ENCODE results near the gene BCDIN3D. TPM values are rescaled to one million over a fixed set of nuclear protein-coding genes. Genes with fewer than 3 reads are reported as not detected.

The BCDIN3D gene
- total RNA-seq, 1 experiment from 2014 or later, result 3.3 TPM

GRCh38 chr12:49872781-49873181, 29.9 kb upstream of the BCDIN3D start:
- TF ChIP-seq CTCF (conservative IDR thresholded peaks at IDR 0.05), result no peak
- H3K4me1 Mint-ChIP-seq, result peaks cover 2 to 4% of the 10 kb centered on the region in 2 experiments
- no peak overlapping the region for H3K27ac ChIP-seq (ENCODE audit: insufficient read length, low read depth, low read length)

More at GRCh38 chr12:49872781-49873181, 29.9 kb upstream of the BCDIN3D start:
- H3K79me2 ChIP-seq (ENCODE audit: insufficient read depth, low read length), result no peaks in the 10 kb centered on the region
- no peak overlapping the region for H3K9ac ChIP-seq (ENCODE audit: extremely low read depth, insufficient read length, low read length)
- Mint-ChIP-seq H3K4me3 (no peak overlapping the region), H3K36me3 (ENCODE audit: insufficient read depth in 1 of 3, low read depth in 3 of 3) (no peaks in the 10 kb centered on the region; a peak in 1 of 7 replicates), H3K27me3 (ENCODE audit: low read depth) (peaks cover 2% of the 10 kb centered on the region), H3K27ac (no peak overlapping the region), H3K9me3 (peaks cover under 1 to 2% of the 10 kb centered on the region in 2 experiments; a peak in 3 of 5 replicates)
- WGBS (ENCODE audit: extremely low coverage, insufficient read length, low lambda C conversion rate), result no CpG with 5 or more reads among the region's 6 CpGs
- no peaks in the 10 kb centered on the region for H3K9me3 ChIP-seq (ENCODE audit: control insufficient read depth, low read depth, low read length)
- peak; percentile 24 for DNase-seq
- H2BK15ac ChIP-seq (ENCODE audit: low read depth, low read length), result no peak overlapping the region
- no peak overlapping the region for H3K18ac ChIP-seq (ENCODE audit: insufficient read length, low read depth, low read length)
- H4K8ac ChIP-seq (replicated peaks; ENCODE audit: insufficient read length, low read depth, low read length), result no peak overlapping the region
- no peak overlapping the region for H2BK20ac ChIP-seq (ENCODE audit: low read depth, low read length, poor library complexity, severe bottlenecking)
- no peak overlapping the region for H3K4me2 ChIP-seq (ENCODE audit: insufficient read depth, insufficient read length, low read length)
- no peaks in the 10 kb centered on the region for H3K23me2 ChIP-seq (ENCODE audit: insufficient read length, low read depth, low read length, poor library complexity, severe bottlenecking)
- H4K91ac ChIP-seq (ENCODE audit: insufficient read length, low read depth, low read length), result no peak overlapping the region
- H2AK5ac ChIP-seq (ENCODE audit: insufficient read length, low read length), result no peak overlapping the region
- no peaks in the 10 kb centered on the region for H4K20me1 ChIP-seq (ENCODE audit: control insufficient read depth, insufficient read depth, insufficient read length)
- no peak overlapping the region for H2BK5ac ChIP-seq (ENCODE audit: insufficient read length, low read length)
- no peak overlapping the region for H3K4ac ChIP-seq (ENCODE audit: low read depth, low read length)
- no peak overlapping the region for H2BK12ac ChIP-seq (ENCODE audit: insufficient read length, low read depth, low read length)
- no peaks in the 10 kb centered on the region; the same call in 1 of the 2 replicates for H3K27me3 ChIP-seq (ENCODE audit: insufficient read depth, low read length)
- H3K4me1 ChIP-seq (ENCODE audit: insufficient read depth, low read length), result no peaks in the 10 kb centered on the region
- H3K79me1 ChIP-seq (ENCODE audit: insufficient read depth, low read depth, low read length, poor library complexity, severe bottlenecking), result no peaks in the 10 kb centered on the region
- no peak overlapping the region for H3T11ph ChIP-seq (ENCODE audit: low read length)
- no peak overlapping the region for H2AFZ ChIP-seq (ENCODE audit: low read length)
- no peak overlapping the region for H3K14ac ChIP-seq (ENCODE audit: insufficient read depth, low read length)
- no peak overlapping the region for H3K23ac ChIP-seq (ENCODE audit: insufficient read length, low read depth, low read length)
- H4K5ac ChIP-seq (ENCODE audit: insufficient read length, low read depth, low read length), result no peak overlapping the region
- H2BK120ac ChIP-seq (ENCODE audit: low read depth, low read length, poor library complexity, severe bottlenecking), result no peak overlapping the region
- H3K56ac ChIP-seq (ENCODE audit: insufficient read length, low read depth, low read length), result no peak overlapping the region
